Activated naive CD4-positive, alpha-beta T cell treated with anti-CD3 and anti-CD28 coated beads, Interleukin-2, amount 50 U/mL, for 72 hours (primary cell): ENCODE data around the gene ME3. TPM values are rescaled to one million over a fixed set of nuclear protein-coding genes. Genes with fewer than 3 reads are reported as not detected.
"Not testable (repeated sequence)": the region's sequence is repeated elsewhere in the genome, so short reads cannot be mapped to it uniquely, and the experiment has no call there.

Experiments
- ATAC-seq, 2 donors: fragments of 150-1000 bp; cut with Tn5 transposase; 2 replicates each; pipeline ENCODE4 v1.10.0; 2021; ENCODE audit warnings: mild to moderate bottlenecking in 2 of 2, moderate library complexity in 2 of 2
- DNase-seq, 2 donors: peaks; one replicate each; pipeline ENCODE4 v3.0.0; 2021 to 2022; ENCODE audit warnings: low spot score in 2 of 2
- H3K27ac Mint-ChIP-seq, 2 donors: one replicate each; pipeline ENCODE4 v1.8.0; 2022; ENCODE audit warnings: mild to moderate bottlenecking in 2 of 2, mixed read lengths in 2 of 2
- H3K36me3 Mint-ChIP-seq, 2 donors: one replicate each; pipeline ENCODE4 v1.8.0; 2022; ENCODE audit warnings: mixed read lengths in 2 of 2
- H3K9me3 Mint-ChIP-seq, 2 donors: one replicate each; pipeline ENCODE4 v1.8.0; 2022; ENCODE audit warnings: mixed read lengths in 2 of 2
- total RNA-seq, 2 donors: library from RNA; stranded (reverse); gene quantifications; one replicate each; pipeline ENCODE4 v1.2.3, GENCODE V29; 2022

Gene ME3
- total RNA-seq, 2 donors from 2014 or later, result 5.5 to 16.2 TPM

GRCh38 chr11:86575208-86575855, 97.1 kb downstream of the ME3 start:
- peaks cover 0 to 4% of the 10 kb centered on the region in 2 donors for H3K36me3 Mint-ChIP-seq

DNA sequence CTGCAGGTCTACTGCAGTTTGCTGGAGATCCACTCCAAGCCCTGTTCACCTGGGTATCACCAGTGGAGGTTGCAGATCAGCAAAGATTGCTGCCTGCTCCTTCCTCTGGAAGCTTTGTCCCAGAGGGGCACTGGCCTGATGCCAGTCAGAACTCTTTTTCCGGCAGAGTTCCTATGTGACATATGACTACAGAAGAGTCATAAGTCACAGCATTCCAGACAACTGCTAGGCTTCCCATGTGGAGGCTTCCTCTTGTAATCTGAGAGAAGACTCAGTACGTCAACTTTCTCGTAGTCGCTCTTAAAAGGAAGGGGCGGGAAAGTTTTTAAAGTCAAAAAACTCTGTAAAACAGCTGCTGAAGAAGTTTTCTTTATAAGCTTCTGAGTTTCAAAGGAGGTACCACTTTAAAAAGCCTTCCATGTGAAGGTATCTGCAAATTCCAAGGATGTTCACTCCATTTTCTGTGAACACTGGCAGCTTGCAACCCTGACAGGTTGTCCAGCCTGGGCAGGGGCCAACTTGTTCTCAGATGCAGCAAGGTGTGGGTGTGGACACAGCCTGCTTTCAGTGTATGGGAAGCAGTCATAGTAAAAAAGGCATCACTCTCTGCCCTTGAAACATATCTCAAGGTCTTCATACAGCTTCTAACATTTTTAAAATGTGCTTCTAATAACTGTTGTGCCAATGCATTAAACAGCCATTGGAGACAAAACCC, 97.8 kb downstream of the ME3 start:
- H3K36me3 Mint-ChIP-seq, result peaks cover 0 to 4% of the 10 kb centered on the region in 2 donors
- DNase-seq (no peak), ATAC-seq (no peak)
- no peak overlapping the region for H3K27ac Mint-ChIP-seq
- H3K9me3 Mint-ChIP-seq, result no peaks in the 10 kb centered on the region

More at GRCh38 chr11:86575208-86575855, 97.1 kb downstream of the ME3 start:
- Mint-ChIP-seq H3K27ac (no peak overlapping the region), H3K9me3 (no peaks in the 10 kb centered on the region)
- DNase-seq (no peak), ATAC-seq (no peak)

DNA sequence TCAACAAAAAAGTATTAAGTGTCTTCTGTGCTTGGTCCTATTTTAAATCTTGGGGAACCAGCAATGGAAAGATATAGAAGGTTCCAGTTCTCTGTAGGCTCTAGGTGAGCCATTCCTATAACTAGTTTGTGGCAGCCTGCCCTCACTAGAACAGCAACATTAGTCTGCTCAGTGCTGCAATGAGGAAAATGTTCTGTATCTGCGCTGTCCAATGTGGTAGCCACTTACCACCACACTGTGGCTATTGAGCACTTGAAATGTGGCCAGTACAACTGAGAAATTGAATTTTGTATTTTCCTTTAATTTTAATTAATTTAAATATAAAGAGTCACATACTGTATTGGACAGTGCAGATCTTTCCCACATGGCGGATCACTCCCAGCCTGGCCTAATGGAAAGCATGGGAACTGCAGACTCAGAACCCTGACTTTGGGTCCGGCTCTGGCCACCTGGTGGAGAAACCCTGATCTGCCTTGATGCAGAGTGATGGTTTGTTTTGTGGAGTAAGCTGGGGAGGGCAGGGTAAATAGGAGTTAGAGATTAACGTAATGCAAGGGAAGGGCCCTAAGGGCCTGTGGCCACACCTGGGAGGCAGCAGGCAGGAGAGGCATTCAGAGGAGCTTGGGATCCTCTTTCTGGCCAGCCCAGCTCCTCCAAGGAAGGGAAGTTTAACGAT, 101.0 kb downstream of the ME3 start:
- ATAC-seq, result no peak
- no peak for DNase-seq
- no peak overlapping the region for H3K27ac Mint-ChIP-seq
- H3K36me3 Mint-ChIP-seq, result peaks cover 0 to 4% of the 10 kb centered on the region in 2 donors
- H3K9me3 Mint-ChIP-seq, result no peaks in the 10 kb centered on the region

DNA sequence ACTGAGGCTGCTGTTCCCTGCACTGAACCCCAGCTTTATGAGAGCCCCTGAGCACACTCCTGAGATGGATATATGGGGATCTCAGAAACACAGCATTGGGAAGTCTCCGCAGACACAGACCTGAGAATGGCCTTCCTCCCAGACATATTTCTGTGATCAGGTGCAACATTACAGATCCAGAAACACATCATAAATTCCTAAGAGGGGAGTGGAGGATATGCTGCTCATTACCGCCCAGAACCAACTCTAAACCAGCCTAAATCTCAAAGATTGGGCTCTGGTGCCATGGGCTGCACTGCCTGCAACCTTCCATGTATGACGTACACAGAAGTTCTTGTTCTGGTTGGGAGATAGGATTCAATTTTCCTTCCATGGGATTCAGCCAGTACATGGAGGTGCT, 102.0 kb downstream of the ME3 start:
- H3K27ac Mint-ChIP-seq, result no peak overlapping the region
- DNase-seq, result no peak
- H3K36me3 Mint-ChIP-seq, result peaks cover 0 to 4% of the 10 kb centered on the region in 2 donors
- no peaks in the 10 kb centered on the region for H3K9me3 Mint-ChIP-seq
- no peak for ATAC-seq

DNA sequence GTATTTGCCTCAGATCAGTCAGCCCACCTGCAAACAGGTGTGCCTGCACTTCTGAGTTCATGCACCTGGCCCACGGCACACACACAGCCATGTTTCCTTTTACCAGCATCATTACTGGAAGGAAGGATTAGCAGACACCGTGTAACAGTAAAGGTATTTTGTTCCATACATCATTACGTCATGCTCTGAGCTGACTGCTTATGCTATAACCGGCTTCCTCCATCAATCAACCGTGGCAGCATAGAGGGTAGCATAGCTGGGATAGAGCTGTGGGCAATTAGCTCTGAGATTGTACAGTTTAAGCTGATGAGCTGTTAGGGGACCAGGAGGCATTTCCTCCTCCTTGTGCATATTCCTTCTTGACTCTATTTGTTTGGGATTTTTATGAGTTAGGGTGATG, 102.4 kb downstream of the ME3 start:
- DNase-seq (no peak), ATAC-seq (no peak)
- H3K9me3 Mint-ChIP-seq, result no peaks in the 10 kb centered on the region
- H3K27ac Mint-ChIP-seq, result no peak overlapping the region
- peaks cover 0 to 4% of the 10 kb centered on the region in 2 donors for H3K36me3 Mint-ChIP-seq

- ATAC-seq (no peak), DNase-seq (no peak)
- Mint-ChIP-seq H3K27ac (no peak overlapping the region), H3K9me3 (no peaks in the 10 kb centered on the region), H3K36me3 (no peaks in the 10 kb centered on the region)
Observed at GRCh38 chr11:86569109-86569508, 103.3 kb downstream of the ME3 start.

- H3K27ac Mint-ChIP-seq, result no peak overlapping the region
- no peak for ATAC-seq
- H3K36me3 Mint-ChIP-seq, result no peaks in the 10 kb centered on the region
- H3K9me3 Mint-ChIP-seq, result peaks cover 2 to 11% of the 10 kb centered on the region in 2 donors
- no peak for DNase-seq
Observed at GRCh38 chr11:86565801-86566312, 106.6 kb downstream of the ME3 start.

DNA sequence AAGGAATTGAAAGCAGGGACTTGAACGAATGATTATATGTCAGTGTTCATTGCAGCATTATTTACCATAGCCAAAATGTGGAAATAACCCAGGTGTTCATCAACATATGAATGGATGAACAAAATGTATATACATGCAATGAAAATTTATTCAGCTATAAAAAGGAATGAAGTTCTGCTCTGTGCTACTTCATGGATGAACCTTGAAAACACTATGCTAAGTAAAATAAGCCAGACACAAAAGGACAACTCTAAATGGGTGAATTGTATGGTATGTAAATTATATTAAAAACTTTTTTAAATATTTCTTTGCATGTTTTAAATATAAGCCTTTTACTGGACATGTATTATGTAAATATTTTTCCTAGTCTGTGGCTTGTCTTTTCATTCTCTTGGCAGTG, 107.0 kb downstream of the ME3 start:
- no peak for DNase-seq
- ATAC-seq, result no peak
- peaks cover 2 to 11% of the 10 kb centered on the region in 2 donors for H3K9me3 Mint-ChIP-seq
- no peak overlapping the region for H3K27ac Mint-ChIP-seq
- H3K36me3 Mint-ChIP-seq, result no peaks in the 10 kb centered on the region

GRCh38 chr11:86562842-86563241, 109.6 kb downstream of the ME3 start:
- not testable (repeated sequence) for H3K36me3 Mint-ChIP-seq, DNase-seq, ATAC-seq, H3K27ac Mint-ChIP-seq
- peaks cover 2 to 20% of the 10 kb centered on the region in 2 donors for H3K9me3 Mint-ChIP-seq

- H3K9me3 Mint-ChIP-seq, result peaks cover 2 to 20% of the 10 kb centered on the region in 2 donors
- ATAC-seq, result no peak
- peaks cover 6 to 7% of the 10 kb centered on the region in 2 donors for H3K36me3 Mint-ChIP-seq
- no peak overlapping the region for H3K27ac Mint-ChIP-seq
- no peak for DNase-seq
Observed at GRCh38 chr11:86559311-86559945, 113.0 kb downstream of the ME3 start.

DNA sequence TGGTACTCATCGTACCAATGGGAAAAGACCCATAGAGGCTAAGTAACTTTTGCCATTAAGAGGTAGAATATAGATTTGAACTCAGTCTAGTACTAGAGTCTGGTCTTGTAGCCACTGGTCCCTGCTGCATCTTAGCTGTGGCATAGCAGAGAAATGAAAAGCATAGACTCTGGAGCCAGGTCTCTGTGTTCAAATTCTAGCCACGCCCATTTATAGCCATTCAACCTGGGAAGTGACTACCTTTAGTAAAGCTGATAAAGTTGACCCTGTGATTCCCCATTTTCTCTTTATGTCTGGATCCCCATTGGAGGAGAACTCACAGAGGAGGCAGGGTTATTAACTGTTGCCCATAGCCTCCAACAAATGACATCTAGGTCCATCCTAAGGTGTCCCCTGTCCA, 113.6 kb downstream of the ME3 start:
- no peak for DNase-seq
- H3K27ac Mint-ChIP-seq, result no peak overlapping the region
- peaks cover 2 to 20% of the 10 kb centered on the region in 2 donors for H3K9me3 Mint-ChIP-seq
- peaks cover 6 to 7% of the 10 kb centered on the region in 2 donors for H3K36me3 Mint-ChIP-seq
- ATAC-seq, result no peak

DNA sequence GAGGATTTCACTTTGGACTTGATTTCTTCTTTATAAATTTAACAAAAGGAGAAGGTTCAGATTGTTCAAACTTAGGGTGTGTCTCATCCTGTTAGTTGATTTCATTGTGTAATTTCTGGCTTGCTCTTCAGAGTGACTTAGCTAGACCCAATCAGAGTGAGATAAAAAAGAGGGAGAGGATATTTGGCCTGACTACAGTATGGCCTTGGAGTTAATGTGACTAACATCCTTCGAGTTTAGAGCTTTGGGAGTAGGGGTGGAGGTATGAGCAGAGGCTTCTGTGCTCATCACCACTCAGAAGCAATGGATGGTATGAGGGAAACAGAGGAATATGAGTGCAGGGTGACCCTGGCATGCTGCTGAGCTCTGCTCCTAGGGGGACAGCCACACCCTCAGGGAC, 114.2 kb downstream of the ME3 start:
- Mint-ChIP-seq H3K27ac (no peak overlapping the region), H3K36me3 (peaks cover 6 to 7% of the 10 kb centered on the region in 2 donors), H3K9me3 (peaks cover 2 to 20% of the 10 kb centered on the region in 2 donors)
- ATAC-seq (no peak), DNase-seq (no peak)

GRCh38 chr11:86555866-86556265, 116.5 kb downstream of the ME3 start:
- ATAC-seq, result no peak
- DNase-seq, result no peak
- peaks cover 6 to 7% of the 10 kb centered on the region in 2 donors for H3K36me3 Mint-ChIP-seq
- peaks cover 0 to 9% of the 10 kb centered on the region in 2 donors for H3K9me3 Mint-ChIP-seq
- no peak overlapping the region for H3K27ac Mint-ChIP-seq

DNA sequence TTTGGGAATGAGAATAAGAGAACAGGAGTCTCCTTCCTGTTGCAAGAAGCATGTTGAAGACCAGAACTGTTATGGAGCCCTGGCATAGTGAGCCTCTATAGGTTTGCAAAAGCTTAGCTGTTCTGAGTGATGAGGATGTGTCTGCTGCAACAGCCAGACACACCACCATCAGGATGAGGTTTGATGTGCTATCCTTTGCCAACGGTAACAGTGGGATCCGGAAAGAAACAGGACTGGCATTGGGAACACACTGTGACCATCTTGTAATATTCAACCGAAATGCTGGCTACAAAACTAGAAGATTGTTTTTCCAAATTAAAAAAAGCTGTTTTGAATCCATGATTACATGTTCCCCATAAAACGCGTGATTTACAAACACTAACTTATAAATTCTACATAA, 117.0 kb downstream of the ME3 start:
- peaks cover 0 to 9% of the 10 kb centered on the region in 2 donors for H3K9me3 Mint-ChIP-seq
- ATAC-seq, result no peak

DNA sequence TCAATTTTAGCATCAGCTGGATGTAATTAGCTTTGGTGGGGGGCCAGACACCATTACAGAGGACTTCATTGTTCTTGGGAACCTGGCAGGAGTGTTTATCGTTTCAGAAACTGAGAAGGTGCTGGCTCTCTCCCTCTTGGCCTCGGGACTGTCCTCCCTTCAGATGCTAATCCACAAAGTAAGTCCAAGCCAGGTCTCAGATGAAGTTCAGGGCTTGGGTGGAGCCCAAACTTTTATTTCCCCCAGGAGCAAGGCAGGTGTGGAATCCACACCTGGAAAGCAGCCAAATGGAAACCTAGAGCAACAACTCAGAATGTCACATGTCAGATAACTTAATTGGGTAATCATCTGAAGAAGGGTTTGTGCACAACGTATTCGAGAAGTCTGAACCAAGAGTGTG, 119.2 kb downstream of the ME3 start:
- H3K36me3 Mint-ChIP-seq, result peaks cover 0 to 4% of the 10 kb centered on the region in 2 donors
- H3K9me3 Mint-ChIP-seq, result no peaks in the 10 kb centered on the region
- DNase-seq (no peak), ATAC-seq (no peak)
- H3K27ac Mint-ChIP-seq, result no peak overlapping the region

More for the DNA sequence above, 117.0 kb downstream of the ME3 start:
- H3K36me3 Mint-ChIP-seq, result peaks cover 6 to 7% of the 10 kb centered on the region in 2 donors
- no peak for DNase-seq
- no peak overlapping the region for H3K27ac Mint-ChIP-seq

GRCh38 chr11:86551288-86552092, 120.9 kb downstream of the ME3 start:
- Mint-ChIP-seq H3K36me3 (no peaks in the 10 kb centered on the region), H3K9me3 (no peaks in the 10 kb centered on the region), H3K27ac (no peak overlapping the region)
- DNase-seq (no peak), ATAC-seq (no peak)
